PC-3 (cell line): ENCODE results near the gene HSPB8. TPM values are rescaled to one million over a fixed set of nuclear protein-coding genes. Genes with fewer than 3 reads are reported as not detected.

Experiments used
- ATAC-seq: fragments of 200-7000 bp; cut with Tn5 transposase; 2 replicates; pipeline ENCODE4 v1.9.1; 2020; ENCODE audit warnings: mild to moderate bottlenecking, moderate library complexity
- BruUV-seq: library from RNA; stranded (reverse); fragments of 400-500 nt; replicated peaks from 2 replicates; lab custom pipeline; 2021; lab: Mats Ljungman, UMichigan
- CTCF ChIA-PET: fragments of 300-600 bp; sonication (Branson Sonifier 250); formaldehyde crosslinking; loops from one replicate; lab custom pipeline; 2022; ENCODE audit warnings: antibody characterized with exemption; lab: Charles Lee
- POLR2A ChIA-PET: fragments of 300-600 bp; sonication (Branson Sonifier 250); formaldehyde crosslinking; loops from one replicate; lab custom pipeline; 2022; ENCODE audit warnings: antibody characterized with exemption; ENCODE audit not compliant: unreplicated experiment; lab: Charles Lee
- DNase-seq: peaks from one replicate; pipeline ENCODE4 v3.0.0-alpha.2; 2015
- H2AFZ ChIP-seq: fragments of 300-600 bp; sonication (generic); 2 replicates; pipeline ENCODE4 v1.6.0; 2016; ENCODE audit warnings: antibody characterized with exemption, low read length
- H3F3A ChIP-seq: fragments of 300-600 bp; sonication (generic); one replicate; pipeline ENCODE4 v1.6.0; 2017; ENCODE audit warnings: antibody characterized with exemption, low read length, control low read depth, mild to moderate bottlenecking; ENCODE audit not compliant: unreplicated experiment
- H3K27ac ChIP-seq: fragments of 300-600 bp; sonication (generic); 2 replicates; pipeline ENCODE4 v1.5.1; 2016; ENCODE audit warnings: mild to moderate bottlenecking, low read length
- H3K27me3 ChIP-seq: fragments of 300-600 bp; sonication (generic); 2 replicates; pipeline ENCODE4 v1.6.1; 2016; ENCODE audit warnings: low read length, mixed read lengths
- H3K36me3 ChIP-seq: fragments of 300-600 bp; sonication (generic); 2 replicates; pipeline ENCODE4 v1.6.1; 2016; ENCODE audit warnings: low read depth, mixed run types, low read length, mixed read lengths
- H3K4me1 ChIP-seq: fragments of 300-600 bp; sonication (generic); 2 replicates; pipeline ENCODE4 v1.5.1; 2016; ENCODE audit warnings: low read length; ENCODE audit not compliant: insufficient read depth
- H3K4me2 ChIP-seq: fragments of 300-600 bp; sonication (generic); 2 replicates; pipeline ENCODE4 v1.6.0; 2016; ENCODE audit warnings: low read length
- H3K4me3 ChIP-seq: fragments of 300-600 bp; sonication (generic); 2 replicates; pipeline ENCODE4 v1.5.1; 2016; ENCODE audit warnings: mild to moderate bottlenecking, low read length, mixed read lengths
- H3K79me2 ChIP-seq: fragments of 300-600 bp; sonication (generic); 2 replicates; pipeline ENCODE4 v1.6.1; 2017; ENCODE audit warnings: low read length, mixed read lengths
- H3K9ac ChIP-seq: fragments of 300-600 bp; sonication (generic); 2 replicates; pipeline ENCODE4 v1.6.0; 2016; ENCODE audit warnings: mild to moderate bottlenecking, low read length
- H3K9me2 ChIP-seq: fragments of 300-600 bp; sonication (generic); replicated peaks from 2 replicates; pipeline ENCODE4 v1.6.1; 2016; ENCODE audit warnings: mixed run types, low read length, mixed read lengths
- H3K9me3 ChIP-seq: fragments of 300-600 bp; sonication (generic); 2 replicates; pipeline ENCODE4 v1.6.1; 2016; ENCODE audit warnings: low read length, mixed read lengths
- H4K20me1 ChIP-seq: fragments of 300-600 bp; sonication (generic); 2 replicates; pipeline ENCODE4 v1.6.1; 2016; ENCODE audit warnings: low read length, mixed read lengths
- CTCF ChIP-seq: fragments of 300-600 bp; sonication (generic); conservative IDR thresholded peaks from 2 replicates; pipeline ENCODE4 v1.5.1; 2017; ENCODE audit warnings: antibody characterized with exemption, low read depth, mild to moderate bottlenecking, low read length
- EZH2 ChIP-seq: fragments of 300-600 bp; sonication (generic); IDR thresholded peaks from one replicate; pipeline ENCODE4 v1.6.1; 2017; ENCODE audit warnings: antibody characterized with exemption, mild to moderate bottlenecking, low read length; ENCODE audit not compliant: unreplicated experiment
- EZH2phosphoT487 ChIP-seq: fragments of 300-600 bp; sonication (generic); IDR thresholded peaks from 2 replicates; pipeline ENCODE4 v1.6.1; 2018; ENCODE audit warnings: mild to moderate bottlenecking, antibody characterized with exemption, low read length, borderline replicate concordance
- intact Hi-C: fragments of 100-400 bp; cut with micrococcal nuclease; formaldehyde crosslinking; loops from 2 replicates; pipeline ENCODE4 v1.9.0; 2023
- total RNA-seq: library from RNA; depleted of rRNA; stranded (reverse); fragments of >200 nt; gene quantifications from 2 replicates; pipeline ENCODE4 v1.2.3, GENCODE V29; 2014

Gene HSPB8
- total RNA-seq, 1 experiment from 2014 or later: 11.4 TPM

GRCh38 chr12:119206348-119207062, 27.8 kb downstream of the HSPB8 start:
- no peak overlapping the region for H3K27ac ChIP-seq
- H3F3A ChIP-seq: no peaks in the 10 kb centered on the region
- H3K4me3 ChIP-seq: no peak overlapping the region
- H3K36me3 ChIP-seq: no peaks in the 10 kb centered on the region
- ATAC-seq (no peak), DNase-seq (no peak)
- no peak overlapping the region for H3K9ac ChIP-seq
- POLR2A ChIA-PET: interaction anchor here (0.5 to 0.7 kb wide), 2 partner anchors 379 to 464 kb away, joined by 4 to 30 read pairs; no protein-coding TSS in a partner anchor
- intact Hi-C loops: no loop called here
- peaks cover 7% of the 10 kb centered on the region; the same call in 1 of the 2 replicates for H3K27me3 ChIP-seq
- CTCF ChIA-PET: no interaction called here
- H3K4me2 ChIP-seq: no peak overlapping the region
- no peaks in the 10 kb centered on the region for H4K20me1 ChIP-seq
- no peaks in the 10 kb centered on the region for H3K4me1 ChIP-seq
- H2AFZ ChIP-seq: no peak overlapping the region
- TF ChIP-seq EZH2phosphoT487 (no peak), CTCF (no peak), EZH2 (no peak)
- H3K9me3 ChIP-seq: no peaks in the 10 kb centered on the region
- no TSS peak for BruUV-seq
- H3K79me2 ChIP-seq: no peaks in the 10 kb centered on the region
- no peaks in the 10 kb centered on the region for H3K9me2 ChIP-seq

GRCh38 chr12:119207063-119207560, 28.4 kb downstream of the HSPB8 start:
- DNase-seq: no peak

More at GRCh38 chr12:119207063-119207560, 28.4 kb downstream of the HSPB8 start:
- Histone ChIP-seq H3F3A (no peaks in the 10 kb centered on the region), H3K4me1 (no peaks in the 10 kb centered on the region), H3K4me2 (no peak overlapping the region), H3K36me3 (no peaks in the 10 kb centered on the region), H3K79me2 (no peaks in the 10 kb centered on the region), H3K9me3 (no peaks in the 10 kb centered on the region), H4K20me1 (no peaks in the 10 kb centered on the region), H3K4me3 (no peak overlapping the region), H2AFZ (no peak overlapping the region), H3K9ac (no peak overlapping the region), H3K27ac (no peak overlapping the region), H3K27me3 (peaks cover 13% of the 10 kb centered on the region), H3K9me2 (no peaks in the 10 kb centered on the region)
- ChIA-PET CTCF (no interaction called here), POLR2A (interaction anchor here (0.5 to 0.7 kb wide), 2 partner anchors 379 to 463 kb away, joined by 4 to 30 read pairs; no protein-coding TSS in a partner anchor)
- intact Hi-C loops: no loop called here
- no TSS peak for BruUV-seq
- no peak for TF ChIP-seq EZH2phosphoT487
- no peak for TF ChIP-seq EZH2
- TF ChIP-seq CTCF: no peak
- no peak for ATAC-seq
